T-helper 2 cell (primary cell): ENCODE measurements around the gene SPO11.

Source experiments
- DNase-seq, 5 experiments: peaks; one replicate each; pipeline versions ENCODE4 v3.0.0 to v3.0.0-alpha.2; 2012 to 2022

Gene SPO11

DNA sequence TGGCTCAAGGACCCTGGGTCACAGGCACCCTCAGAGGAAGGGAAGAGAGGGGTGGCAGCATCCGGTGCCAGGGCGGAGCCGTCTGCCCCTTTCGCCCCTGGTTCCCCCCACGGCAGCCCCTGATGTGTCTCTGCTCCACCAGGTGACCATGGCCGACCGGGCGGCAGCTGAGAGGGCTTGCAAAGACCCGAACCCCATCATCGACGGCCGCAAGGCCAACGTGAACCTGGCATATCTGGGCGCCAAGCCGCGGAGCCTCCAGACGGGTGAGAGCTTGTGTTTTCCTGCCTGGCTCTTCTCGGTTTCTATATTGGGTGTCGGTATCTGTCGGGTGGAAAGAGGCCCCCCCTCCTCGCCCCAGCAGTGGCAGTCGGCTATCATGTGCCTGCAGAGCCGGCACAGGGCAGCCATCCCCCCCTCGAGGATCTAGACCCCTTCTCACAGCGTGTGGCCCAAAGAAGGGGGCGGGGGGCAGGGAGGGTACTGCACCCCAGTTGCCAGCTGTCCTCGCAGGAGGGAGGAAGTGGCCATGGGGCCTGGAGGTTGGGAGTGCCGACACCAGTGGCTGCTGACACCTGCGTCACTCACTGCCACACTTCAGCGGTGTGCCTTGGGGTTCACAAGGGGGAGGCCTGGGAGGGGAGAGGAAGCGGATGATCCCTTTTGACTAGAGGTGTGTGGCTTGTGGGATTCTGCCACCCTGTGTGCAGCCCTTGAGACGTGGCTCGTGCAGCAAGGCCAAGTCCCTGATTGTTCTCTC is 63.1 kb downstream of the SPO11 start:
- DNase-seq, result peak; percentile 53 to 98 (median 85)
